CD4-positive, alpha-beta T cell treated with Interleukin-21 for 1 hour (primary cell): Measurements from ENCODE around the gene TBCB.
"Not testable (repeated sequence)": the region's sequence is repeated elsewhere in the genome, so short reads cannot be mapped to it uniquely, and the experiment has no call there.

Experiments
- DNase-seq: peaks from one replicate; pipeline ENCODE4 v3.0.0-alpha.2; 2020

TBCB gene, protein sequence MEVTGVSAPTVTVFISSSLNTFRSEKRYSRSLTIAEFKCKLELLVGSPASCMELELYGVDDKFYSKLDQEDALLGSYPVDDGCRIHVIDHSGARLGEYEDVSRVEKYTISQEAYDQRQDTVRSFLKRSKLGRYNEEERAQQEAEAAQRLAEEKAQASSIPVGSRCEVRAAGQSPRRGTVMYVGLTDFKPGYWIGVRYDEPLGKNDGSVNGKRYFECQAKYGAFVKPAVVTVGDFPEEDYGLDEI

GRCh38 chr19:36115453-36116343, at the start of gene TBCB:
TSS of gene TBCB (plus strand) at chr19:36115468. CDS start at chr19:36115561, 93 bp downstream.
- DNase-seq, result no peak

GRCh38 chr19:36067681-36068080, 47.6 kb upstream of the TBCB start:
- DNase-seq, result no peak

DNA sequence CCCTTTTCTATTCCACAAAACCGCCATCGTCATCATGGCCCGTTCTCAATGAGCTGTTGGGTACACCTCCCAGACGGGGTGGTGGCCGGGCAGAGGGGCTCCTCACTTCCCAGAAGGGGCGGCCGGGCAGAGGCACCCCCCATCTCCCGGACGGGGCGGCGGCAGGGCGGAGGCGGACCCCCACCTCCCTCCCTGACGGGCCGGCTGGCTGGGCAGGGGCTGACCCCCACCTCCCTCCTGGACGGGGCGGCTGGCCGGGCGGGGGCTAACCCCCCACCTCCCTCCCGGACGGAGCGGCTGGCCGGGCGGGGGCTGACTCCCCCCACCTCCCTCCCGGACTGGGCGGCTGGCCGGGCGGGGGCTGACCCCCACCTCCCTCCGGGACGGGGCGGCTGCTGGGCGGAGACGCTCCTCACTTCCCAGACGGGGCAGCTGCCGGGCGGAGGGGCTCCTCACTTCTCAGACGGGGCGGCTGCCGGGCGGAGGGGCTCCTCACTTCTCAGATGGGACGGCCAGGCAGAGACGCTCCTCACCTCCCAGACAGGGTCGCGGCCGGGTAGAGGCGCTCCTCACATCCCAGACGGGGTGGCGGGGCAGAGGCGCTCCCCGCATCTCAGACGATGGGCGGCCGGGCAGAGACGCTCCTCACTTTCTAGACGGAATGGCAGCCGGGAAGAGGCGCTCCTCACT, 46.3 kb upstream of the TBCB start:
- DNase-seq, result not testable (repeated sequence)

GRCh38 chr19:36072081-36072480, 43.2 kb upstream of the TBCB start:
- DNase-seq, result no peak

- no peak for DNase-seq
These were observed 42.0 kb upstream of the TBCB start for GRCh38 chr19:36073121-36073876.

- no peak for DNase-seq
These were observed 35.8 kb upstream of the TBCB start for GRCh38 chr19:36079389-36079945.

- no peak for DNase-seq
These were observed 33.9 kb upstream of the TBCB start for GRCh38 chr19:36081385-36081784.

- DNase-seq, result no peak
These were observed 33.4 kb upstream of the TBCB start for GRCh38 chr19:36081894-36082293.

DNA sequence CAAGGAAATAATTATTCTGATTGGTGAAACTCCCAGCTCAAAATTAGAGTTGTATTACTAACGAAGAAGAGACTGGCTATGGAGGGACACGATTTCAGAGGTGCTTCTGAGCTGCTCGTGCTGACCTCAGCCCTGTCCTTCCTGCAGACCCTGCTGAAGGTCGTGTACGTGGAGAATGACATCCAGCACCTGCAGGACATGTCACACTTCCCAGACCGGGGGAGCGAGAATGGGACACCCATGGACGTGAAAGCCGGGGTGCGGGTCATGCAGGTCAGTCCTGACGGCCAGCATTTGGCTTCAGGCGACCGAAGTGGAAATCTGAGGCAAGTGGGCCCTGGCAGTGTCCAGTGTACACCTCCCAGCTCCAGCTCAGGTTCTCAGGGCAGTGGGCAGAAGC, 32.4 kb upstream of the TBCB start:
- no peak for DNase-seq

- no peak for DNase-seq
These were observed 30.8 kb upstream of the TBCB start for GRCh38 chr19:36084231-36085009.

DNA sequence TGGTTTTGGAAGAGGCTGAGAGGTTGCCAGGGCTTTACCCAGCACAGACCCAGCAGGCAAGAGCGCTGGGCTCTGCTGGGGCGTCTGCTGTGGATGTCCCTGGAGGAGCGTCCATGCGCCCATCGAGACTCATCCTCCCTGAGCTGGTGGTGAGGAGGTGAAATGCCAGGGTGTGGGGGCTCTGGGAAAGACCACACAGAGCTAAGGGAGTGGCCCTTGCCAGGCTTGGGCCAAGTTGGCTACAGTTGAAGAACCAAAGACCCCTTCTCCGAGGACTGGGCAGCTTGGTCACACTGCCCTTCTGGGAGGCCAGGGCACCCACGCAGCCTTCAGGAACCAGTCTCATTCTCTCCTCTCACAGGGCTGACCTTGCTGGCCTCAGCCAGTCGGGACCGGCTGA, 28.9 kb upstream of the TBCB start:
- no peak for DNase-seq

DNA sequence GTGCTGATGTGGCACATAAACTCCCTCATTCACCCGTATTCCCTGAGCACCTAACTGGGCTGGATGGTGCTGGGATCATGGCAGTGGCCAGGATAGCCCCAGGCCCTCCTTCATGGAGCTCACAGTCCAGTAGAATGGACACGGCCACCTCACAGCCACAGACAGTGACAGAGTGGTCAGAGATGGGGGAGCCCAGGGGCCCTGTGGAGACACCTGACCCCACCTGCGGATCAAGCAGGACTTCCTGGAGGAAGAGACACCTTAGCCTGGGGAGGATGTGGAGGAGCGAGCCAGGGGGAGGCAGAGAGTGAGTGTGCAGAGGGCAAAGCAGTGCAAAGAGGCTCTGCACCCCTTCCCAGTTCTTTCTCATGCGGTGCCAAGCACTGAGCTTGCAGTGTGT, 25.4 kb upstream of the TBCB start:
- no peak for DNase-seq

GRCh38 chr19:36090910-36091695, 24.2 kb upstream of the TBCB start:
- DNase-seq, result no peak

DNA sequence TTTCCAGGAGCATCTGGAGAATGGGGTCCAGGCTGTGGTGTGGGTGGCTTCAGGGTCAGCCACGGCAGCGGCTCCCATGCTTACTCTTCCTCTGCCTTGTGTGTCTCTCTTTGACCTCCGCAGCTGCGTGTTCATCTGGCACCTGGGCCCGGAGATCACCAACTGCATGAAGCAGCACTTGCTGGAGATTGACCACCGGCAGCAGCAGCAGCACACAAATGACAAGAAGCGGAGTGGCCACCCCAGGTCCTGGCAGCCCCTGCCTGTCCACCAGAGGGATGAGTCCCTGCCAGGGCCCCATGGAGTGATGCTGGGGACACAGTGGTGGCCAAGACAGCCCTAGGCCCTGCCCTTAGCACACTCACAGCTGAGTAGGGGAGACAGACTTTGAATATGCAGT, 22.7 kb upstream of the TBCB start:
- no peak for DNase-seq

DNA sequence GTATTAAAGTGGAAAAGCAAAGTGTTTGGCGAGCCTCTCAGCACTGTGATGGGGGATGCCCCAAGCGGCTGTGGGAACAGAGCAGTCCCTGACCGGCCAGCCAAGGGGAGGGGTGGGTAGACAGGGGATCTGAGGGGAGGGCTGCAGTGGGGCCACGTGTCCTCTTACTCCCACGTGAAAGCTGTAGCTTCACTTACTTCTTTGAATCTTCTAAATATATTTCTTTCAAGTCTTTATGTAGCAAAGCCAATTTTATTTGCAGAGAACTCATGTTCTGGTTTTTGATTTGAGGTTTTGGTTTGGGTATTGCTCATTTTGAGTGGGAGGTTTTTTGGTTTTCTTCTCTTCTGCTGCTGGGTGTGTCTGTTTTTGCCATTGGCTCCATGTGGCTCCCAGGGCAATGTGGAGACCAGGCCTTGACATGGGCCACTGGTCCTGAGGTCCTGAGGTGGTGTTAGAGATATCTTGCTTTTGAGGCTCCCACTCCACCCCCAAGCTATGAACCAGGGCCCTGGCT, 22.1 kb upstream of the TBCB start:
- no peak for DNase-seq

GRCh38 chr19:36093687-36094086, 21.6 kb upstream of the TBCB start:
- no peak for DNase-seq

DNA sequence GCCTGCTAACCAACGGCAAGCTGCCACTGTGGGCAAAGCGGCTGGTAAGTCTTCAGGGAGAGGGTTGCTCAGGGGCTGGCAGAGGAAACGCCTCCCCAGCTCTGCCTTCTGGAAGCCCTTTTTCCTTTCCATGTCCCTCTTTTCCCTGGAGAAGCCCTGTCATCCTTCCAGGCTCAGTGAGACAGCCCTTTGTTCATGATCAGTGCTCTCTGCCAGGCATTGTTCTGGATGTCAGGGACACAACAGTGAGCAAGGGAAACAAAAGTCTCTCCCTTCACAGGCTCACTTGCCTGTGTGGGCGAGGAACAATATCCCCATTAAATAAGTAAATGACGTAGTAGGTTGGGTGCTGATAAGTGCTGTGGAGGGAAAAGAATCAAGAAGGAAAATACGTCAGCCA, 18.2 kb upstream of the TBCB start:
- no peak for DNase-seq

DNA sequence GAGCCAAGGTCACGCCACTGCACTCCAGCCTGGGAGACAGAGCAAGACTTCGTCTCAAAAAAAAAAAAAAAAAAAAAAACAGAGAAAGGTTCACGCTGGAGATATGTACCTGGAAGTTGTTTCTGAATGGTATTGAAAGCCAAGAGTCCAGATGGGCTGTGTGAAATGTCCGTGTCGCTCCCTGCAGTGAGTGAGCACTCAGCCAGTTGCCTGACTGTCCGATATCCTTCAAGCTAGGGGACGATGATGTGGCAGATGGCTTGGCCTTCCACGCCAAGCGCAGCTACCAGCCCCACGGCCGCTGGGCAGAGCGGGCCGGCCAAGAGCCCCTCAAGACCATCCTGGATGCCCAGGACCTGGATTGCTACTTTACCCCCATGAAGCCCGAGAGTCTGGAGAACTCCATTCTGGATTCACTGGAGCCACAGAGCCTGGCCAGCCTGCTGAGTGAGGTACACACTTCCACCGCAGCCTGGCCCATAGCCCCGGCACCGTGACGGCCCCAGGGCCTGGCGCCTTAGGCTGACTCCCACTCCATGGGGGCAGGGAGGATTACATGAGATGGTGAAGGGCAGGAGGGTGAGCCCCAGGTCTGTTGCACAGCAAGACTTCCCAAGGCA, 16.0 kb upstream of the TBCB start:
- no peak for DNase-seq

- no peak for DNase-seq
These were observed 14.8 kb upstream of the TBCB start for GRCh38 chr19:36100476-36100875.
